GM21367 (cell line): ENCODE results near the gene EYA4.
"Not testable (repeated sequence)": the region's sequence is repeated elsewhere in the genome, so short reads cannot be mapped to it uniquely, and the experiment has no call there.

Experiments
- ATAC-seq: cut with Tn5 transposase; IDR thresholded peaks from one replicate; pipeline ENCODE4 v1.9.1; 2021; ENCODE audit not compliant: unreplicated experiment

Gene EYA4

GRCh38 chr6:133505681-133506080 lies 264.5 kb downstream of the EYA4 start:
- ATAC-seq, result no peak

- no peak for ATAC-seq
Observed at GRCh38 chr6:133512410-133513016, 271.4 kb downstream of the EYA4 start.

GRCh38 chr6:133523816-133524215 lies 282.7 kb downstream of the EYA4 start:
- ATAC-seq, result no peak

- no peak for ATAC-seq
Observed at GRCh38 chr6:133526436-133526835, 285.3 kb downstream of the EYA4 start.

- ATAC-seq, result no peak
Observed at GRCh38 chr6:133528566-133528965, 287.4 kb downstream of the EYA4 start.

GRCh38 chr6:133532908-133533307 lies 291.8 kb downstream of the EYA4 start:
- ATAC-seq, result no peak

- no peak for ATAC-seq
Observed at GRCh38 chr6:133539502-133540259, 298.5 kb downstream of the EYA4 start.

- no peak for ATAC-seq
Observed at GRCh38 chr6:133540361-133540760, 299.2 kb downstream of the EYA4 start.

GRCh38 chr6:133541040-133541439 lies 299.9 kb downstream of the EYA4 start:
- ATAC-seq, result no peak

GRCh38 chr6:133542056-133542821 lies 301.1 kb downstream of the EYA4 start:
- no peak for ATAC-seq

- no peak for ATAC-seq
Observed at GRCh38 chr6:133544419-133544818, 303.3 kb downstream of the EYA4 start.

- ATAC-seq, result no peak
Observed at GRCh38 chr6:133546098-133546497, 304.9 kb downstream of the EYA4 start.

- ATAC-seq, result no peak
Observed at GRCh38 chr6:133547136-133547535, 306.0 kb downstream of the EYA4 start.

- no peak for ATAC-seq
Observed at GRCh38 chr6:133548423-133549159, 307.4 kb downstream of the EYA4 start.

- no peak for ATAC-seq
Observed at GRCh38 chr6:133549371-133549801, 308.2 kb downstream of the EYA4 start.

- ATAC-seq, result no peak
Observed at GRCh38 chr6:133550026-133550425, 308.9 kb downstream of the EYA4 start.

- ATAC-seq, result no peak
Observed at GRCh38 chr6:133551436-133551835, 310.3 kb downstream of the EYA4 start.

- no peak for ATAC-seq
Observed at GRCh38 chr6:133551847-133552341, 310.7 kb downstream of the EYA4 start.

- ATAC-seq, result no peak
Observed at GRCh38 chr6:133553652-133554051, 312.5 kb downstream of the EYA4 start.

- not testable (repeated sequence) for ATAC-seq
Observed at GRCh38 chr6:133554121-133554520, 313.0 kb downstream of the EYA4 start.

- ATAC-seq, result no peak
Observed at GRCh38 chr6:133555685-133556084, 314.5 kb downstream of the EYA4 start.
